Activated CD4-positive, alpha-beta T cell treated with anti-CD3 and anti-CD28 coated beads, Interleukin-2, amount 50 U/mL, for 24 hours (primary cell): ENCODE data around the gene PARD3.

Source experiments
- DNase-seq, 2 donors: peaks; one replicate each; pipeline ENCODE4 v3.0.0-alpha.2; 2020; ENCODE audit warnings: low read depth in 1 of 2, low spot score in 1 of 2

Gene PARD3

GRCh38 chr10:34114914-34115313, 700.2 kb downstream of the PARD3 start:
- no peak for DNase-seq

GRCh38 chr10:34113504-34114225, 701.4 kb downstream of the PARD3 start:
- DNase-seq = no peak

- DNase-seq = no peak
These were observed 702.8 kb downstream of the PARD3 start for GRCh38 chr10:34112171-34112782.

- DNase-seq = no peak
These were observed 703.9 kb downstream of the PARD3 start for GRCh38 chr10:34111179-34111578.

- no peak for DNase-seq
These were observed 705.0 kb downstream of the PARD3 start for GRCh38 chr10:34109952-34110702.

GRCh38 chr10:34109495-34109894, 705.6 kb downstream of the PARD3 start:
- no peak for DNase-seq

GRCh38 chr10:34107626-34108516, 707.2 kb downstream of the PARD3 start:
- no peak for DNase-seq

- no peak for DNase-seq
These were observed 708.7 kb downstream of the PARD3 start for GRCh38 chr10:34106356-34106885.

GRCh38 chr10:34104829-34105572, 710.1 kb downstream of the PARD3 start:
- DNase-seq = no peak

GRCh38 chr10:34102893-34103506, 712.1 kb downstream of the PARD3 start:
- no peak for DNase-seq

GRCh38 chr10:34102237-34102673, 712.8 kb downstream of the PARD3 start:
- no peak for DNase-seq

- no peak for DNase-seq
These were observed 714.1 kb downstream of the PARD3 start for GRCh38 chr10:34101001-34101400.

- DNase-seq = no peak
These were observed 716.1 kb downstream of the PARD3 start for GRCh38 chr10:34098821-34099567.

- no peak for DNase-seq
These were observed 717.4 kb downstream of the PARD3 start for GRCh38 chr10:34097682-34098081.

- no peak for DNase-seq
These were observed 720.1 kb downstream of the PARD3 start for GRCh38 chr10:34094961-34095360.

- no peak for DNase-seq
These were observed 720.9 kb downstream of the PARD3 start for GRCh38 chr10:34094146-34094696.

GRCh38 chr10:34092891-34093290, 722.2 kb downstream of the PARD3 start:
- DNase-seq = no peak

- no peak for DNase-seq
These were observed 723.4 kb downstream of the PARD3 start for GRCh38 chr10:34091635-34092195.
